Measurements from ENCODE around the gene ATP11A.

The ATP11A gene

DNA sequence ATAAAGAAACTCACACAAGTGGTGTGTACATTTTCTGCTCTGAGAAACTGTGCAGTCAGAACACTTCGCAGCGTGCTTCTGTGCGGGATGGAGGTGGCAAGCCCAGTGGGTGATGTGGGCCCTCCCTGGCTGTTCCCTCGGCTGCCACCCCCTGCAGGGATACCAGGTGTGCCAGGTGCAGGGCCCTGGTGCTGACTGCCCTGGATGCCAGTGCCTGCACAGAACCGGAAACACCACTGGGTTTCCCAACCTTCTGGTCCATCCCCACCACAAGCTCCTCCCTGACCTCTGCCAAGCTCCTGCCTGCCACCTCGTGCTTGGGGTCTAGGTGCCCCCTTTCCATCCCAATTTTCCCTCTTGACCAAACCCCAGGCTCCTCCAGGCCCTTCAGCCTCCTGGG is 197.3 kb downstream of the ATP11A start:
- DNase-seq, result no peak

DNA sequence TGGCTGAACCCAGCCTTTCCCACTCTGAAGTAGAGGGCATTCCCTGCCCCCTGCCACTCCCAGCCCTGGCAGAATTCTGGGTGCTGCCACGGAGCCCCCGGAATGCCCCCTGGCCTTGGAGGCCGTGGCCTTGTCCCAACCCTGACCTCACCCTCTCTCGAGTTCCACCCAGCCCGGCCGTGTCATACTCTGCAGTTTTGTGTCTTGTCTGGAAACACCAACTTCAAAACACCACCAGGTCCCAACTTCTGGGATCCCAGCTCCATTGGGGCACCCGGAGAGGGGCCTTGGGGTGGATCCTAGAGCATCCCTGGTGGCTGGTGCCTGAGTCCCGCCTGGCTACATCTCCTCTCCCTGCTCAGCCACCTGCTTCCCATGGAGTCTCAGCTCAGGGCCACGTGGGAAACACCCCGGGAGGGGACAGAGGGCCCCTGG is 197.7 kb downstream of the ATP11A start:
- no peak for DNase-seq

DNA sequence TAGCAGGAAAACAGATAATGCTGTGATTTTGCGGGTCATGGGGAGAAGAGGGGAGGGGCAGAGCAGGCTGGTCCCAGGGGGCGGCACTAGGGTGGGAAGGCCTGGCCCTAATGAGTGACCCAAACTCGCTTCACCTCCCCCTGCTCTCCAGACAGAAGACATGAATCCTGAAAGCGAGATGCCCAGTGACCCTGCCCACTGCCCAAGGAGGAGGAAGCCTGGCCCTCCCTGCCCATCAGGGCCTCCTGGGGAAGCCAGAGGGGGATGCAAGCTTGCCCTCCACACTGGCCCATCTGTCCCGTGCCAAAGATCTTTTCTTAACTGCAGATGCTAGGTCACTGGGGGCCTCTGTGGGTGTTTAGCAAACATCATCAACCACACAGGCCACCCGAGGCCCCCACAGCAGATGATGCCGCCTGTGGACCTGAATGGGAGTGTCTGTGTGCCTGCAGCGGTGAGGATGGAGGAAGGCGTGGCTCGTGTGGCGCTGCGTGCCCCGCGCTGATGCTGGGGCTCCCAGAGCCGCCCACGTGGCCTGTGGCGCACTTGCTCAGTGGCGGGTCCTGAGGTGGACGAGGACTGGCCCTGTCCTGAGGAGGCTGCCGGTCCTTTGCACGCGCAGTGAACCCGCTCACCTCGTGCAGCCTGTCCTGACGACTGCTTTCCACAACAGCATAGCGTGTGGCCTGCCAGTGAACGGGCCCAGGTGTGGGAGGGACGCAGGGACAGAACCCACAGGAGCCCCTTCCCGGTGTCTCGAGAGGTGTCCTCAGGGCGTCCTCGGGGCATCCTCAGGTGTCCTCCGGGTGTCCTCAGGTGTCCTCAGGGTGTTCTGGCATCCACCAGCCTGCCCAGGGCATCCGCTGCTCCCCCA is 198.6 kb downstream of the ATP11A start:
- no peak for DNase-seq

DNA sequence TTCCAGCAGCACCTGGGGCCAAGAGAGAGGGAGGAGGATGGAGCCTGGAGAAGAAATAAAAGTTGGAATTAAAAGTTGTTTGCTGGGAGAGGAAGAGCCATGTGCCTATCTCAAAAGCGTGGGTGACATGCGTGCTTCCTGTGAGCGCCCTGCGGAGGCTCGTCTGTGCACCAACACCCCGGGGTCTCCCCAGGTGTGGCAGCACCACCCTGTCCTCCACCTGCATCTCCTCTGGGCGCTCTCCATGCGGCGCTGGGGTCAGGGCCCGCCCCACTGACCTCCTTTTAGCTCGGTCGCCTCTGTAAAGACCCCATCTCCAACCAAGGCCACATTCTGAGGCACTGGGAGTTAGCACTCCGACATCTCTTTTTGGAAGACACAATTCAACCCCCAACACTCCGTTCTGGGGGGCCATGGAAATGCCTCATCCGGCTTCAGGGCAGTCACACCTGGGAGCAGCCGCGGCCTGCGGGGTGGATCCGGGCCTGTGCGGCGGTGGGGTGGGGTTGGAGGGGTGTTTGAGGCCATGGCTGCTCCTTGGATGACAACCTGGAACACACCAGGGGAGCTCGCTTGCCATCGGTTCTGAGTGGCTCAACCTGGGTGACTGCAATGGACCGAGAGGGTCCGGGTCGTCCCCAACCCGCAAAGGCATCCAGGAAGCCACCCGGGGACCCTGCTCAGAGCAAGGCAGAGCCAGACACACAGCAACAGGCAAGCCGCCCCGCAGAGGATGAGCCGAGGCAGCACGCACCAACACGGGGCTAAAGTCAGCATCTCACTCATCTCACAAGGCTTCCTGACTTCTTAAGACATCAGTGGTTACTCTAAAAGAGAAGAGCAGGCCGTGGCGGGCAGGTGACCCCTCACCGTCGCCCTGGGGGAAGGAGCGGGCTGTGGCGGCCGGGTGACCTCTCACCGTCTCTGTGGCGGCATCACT is 199.8 kb downstream of the ATP11A start:
- no peak for DNase-seq

DNA sequence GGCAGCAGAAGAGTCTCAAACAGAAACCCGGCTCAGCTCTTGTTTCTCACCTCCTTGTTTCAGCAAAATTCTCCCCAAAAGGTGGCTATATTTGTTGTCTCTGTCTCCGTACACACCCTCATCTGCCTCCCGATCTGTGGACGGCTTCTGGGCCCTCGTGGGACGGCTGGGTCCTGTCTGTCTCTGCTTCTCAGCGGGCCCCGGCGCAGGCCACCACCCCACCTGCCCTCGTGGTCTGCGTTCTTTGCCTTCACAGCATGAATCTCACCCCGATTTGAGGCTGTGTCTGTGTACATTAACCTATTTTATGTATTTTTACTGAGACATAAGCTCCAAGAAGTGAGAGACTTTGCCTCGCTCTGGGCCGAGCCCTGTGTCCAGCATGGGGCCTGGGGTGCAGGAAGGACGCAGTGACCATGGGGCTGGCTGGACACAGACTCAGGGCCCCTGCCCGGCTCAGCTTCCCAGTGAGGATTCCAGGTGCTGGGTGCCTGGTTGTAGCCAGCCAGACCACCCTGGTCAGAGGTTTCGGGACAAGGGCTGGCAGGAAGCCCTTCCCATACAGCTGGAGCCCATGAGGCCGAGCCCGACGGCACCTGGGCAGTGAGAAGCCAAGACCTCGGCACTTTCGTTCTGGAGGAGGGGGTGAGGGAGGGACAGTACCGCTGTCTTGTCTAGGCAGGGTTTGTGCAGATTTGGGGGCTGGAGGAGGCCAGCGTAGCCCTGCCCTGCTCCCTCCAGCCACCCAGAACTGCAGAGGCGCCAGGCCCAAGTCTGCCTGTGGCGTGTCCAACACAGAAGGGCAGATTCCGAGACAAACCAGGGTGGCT is 200.7 kb downstream of the ATP11A start:
- no peak for DNase-seq

DNA sequence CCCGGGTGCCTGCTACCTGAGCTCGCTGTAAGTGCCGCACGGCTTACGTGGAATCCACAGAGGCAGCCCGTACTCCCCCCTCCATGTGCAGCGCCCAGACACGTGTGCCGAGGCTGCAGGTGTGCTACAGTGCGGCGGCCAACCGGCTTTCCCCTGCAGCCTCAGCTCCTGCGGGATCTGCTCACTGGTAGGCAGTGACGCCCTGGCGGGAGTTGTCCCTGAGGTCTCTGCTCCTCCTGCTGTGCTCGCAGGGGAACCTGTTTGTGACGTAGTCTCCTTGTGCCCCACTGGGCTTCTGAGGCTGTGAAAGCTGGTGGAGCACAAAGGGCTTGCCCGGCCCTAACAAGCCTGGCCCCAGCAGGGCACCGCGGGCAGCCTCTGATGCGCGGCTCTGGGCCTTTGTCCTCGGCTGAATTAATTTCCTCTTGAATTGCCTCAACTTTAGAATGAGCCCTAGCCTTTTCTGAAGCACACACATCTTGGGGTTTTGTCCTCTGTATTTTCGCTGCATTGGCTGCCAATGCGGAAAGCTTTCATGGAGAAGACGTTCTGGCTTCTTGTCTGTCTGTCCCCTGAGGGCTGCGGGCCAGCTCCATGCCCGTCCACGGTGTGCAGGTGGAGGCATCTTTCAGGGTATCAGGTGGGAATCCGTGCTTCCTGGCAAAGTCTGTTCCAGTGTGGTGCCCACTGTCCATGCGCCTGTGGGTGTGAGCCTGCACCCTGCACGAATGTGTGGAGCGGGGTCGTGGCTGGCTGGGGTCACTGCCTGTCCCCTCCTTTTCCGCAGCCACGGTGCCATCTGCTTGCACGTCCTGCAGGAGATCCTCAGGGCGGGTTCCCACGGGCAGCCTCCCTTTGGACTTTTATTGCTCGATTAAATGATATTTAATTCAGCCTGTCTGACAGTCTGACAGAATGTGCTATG is 201.9 kb downstream of the ATP11A start:
- DNase-seq, result no peak

DNA sequence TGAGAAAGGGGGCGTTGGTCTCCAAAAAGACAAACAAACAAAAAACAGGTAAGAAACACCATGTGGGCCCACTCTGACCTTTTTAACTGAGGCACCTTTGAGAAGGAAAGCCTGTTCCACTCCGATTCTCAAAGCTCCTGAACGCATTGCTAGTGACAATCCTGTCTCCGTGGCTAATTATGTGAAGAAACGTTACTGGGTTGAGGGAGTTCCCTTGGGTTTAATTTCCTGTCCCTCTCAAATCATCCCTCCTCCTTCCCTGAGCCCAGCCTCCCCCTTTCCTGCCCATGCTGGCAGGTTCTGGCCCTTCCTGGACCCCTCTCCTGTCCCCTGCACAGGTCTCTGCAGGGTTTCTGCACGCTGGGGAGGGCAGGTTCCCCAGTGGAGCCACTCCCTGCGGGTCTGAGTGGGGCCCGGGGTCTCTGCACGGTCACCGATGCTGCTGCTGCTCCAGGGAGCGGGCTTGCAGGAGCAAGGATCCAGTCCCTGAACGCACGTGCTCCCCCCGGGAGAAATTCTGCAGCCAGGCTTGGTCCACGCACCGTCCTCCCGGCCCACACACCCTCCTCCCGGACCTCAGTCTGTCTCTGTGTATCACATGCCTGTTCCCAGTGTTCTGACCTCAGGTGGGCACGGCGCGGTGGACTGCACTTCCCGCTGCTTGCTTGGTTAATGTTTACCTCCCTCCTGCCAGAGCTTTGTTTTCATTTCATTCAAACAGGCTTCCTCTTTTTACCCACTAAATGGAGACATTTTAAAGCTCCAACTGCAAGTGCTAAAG is 202.8 kb downstream of the ATP11A start:
- no peak for DNase-seq

DNA sequence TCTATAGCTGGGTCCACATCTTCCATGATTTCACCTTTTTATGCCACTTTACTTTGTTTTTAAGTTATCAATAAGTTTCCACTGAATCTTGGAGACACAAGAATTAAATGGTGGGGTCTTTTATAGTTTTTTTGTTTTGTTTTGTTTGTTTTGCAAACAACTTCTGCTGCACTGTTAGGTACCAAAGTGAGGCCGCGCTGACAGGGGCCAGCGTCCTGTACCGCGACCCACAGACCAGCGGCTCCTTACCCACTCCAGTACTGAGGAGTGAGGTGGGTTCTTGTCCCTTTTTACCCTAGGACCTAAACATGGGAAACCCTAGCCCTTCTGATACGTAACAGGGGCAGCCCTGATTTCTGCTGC is 203.3 kb downstream of the ATP11A start:
- no peak for DNase-seq

DNA sequence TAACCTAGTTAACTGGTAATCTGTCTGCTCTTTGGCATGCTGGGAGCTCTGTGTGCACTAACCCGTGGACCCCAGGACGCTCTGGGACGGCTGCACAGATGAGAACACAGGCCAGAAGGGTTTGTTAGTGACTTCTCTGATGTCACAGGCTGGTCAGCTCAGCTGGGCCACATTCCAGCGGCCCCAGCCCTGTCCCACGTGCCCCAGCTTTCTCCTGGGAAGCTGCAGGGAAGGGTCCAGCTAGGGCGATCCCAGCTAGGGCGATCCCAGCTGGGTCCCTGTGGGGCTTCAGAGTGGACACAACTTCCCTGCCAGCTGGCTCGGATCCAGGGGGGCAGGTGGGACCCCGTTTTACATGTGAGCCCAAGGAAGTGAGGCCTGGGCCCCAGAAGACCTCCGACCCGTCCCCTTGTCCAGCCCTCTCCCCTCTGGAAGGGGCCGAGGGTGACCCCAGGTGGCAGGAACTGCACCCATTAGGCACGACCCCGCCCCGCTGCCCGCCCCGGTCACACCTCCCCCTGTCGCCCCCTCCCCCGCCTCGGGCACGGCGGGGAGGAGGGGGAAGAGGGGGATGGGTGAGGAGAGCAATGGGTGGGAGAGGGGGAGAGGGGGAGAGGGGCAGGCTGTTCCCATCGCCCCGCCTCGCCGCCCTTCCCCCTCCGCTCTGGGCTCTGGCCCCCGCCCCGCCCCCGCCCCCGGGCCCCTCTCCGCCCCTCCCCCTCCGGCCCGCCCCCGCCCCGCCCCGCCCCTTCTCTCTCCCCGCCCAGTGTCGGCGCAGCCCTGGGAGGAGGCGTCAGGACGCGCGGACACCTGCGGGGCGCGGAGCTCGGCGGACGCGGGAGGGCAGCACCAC is 204.0 kb downstream of the ATP11A start:
- DNase-seq, result no peak

DNA sequence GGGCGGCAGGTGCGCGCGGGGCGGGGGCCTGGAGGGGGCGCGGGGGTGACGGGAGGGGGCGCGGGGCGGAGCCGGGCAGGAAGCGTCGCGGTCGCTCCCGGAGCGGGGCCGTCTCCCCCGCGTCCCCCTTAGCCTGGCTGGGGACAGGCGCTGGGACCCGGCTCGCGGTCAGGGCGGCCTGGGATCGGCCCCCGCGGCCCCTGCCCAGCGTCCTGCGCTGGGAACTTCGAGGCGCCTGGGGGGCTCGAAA is 204.5 kb downstream of the ATP11A start:
- DNase-seq, result no peak

DNA sequence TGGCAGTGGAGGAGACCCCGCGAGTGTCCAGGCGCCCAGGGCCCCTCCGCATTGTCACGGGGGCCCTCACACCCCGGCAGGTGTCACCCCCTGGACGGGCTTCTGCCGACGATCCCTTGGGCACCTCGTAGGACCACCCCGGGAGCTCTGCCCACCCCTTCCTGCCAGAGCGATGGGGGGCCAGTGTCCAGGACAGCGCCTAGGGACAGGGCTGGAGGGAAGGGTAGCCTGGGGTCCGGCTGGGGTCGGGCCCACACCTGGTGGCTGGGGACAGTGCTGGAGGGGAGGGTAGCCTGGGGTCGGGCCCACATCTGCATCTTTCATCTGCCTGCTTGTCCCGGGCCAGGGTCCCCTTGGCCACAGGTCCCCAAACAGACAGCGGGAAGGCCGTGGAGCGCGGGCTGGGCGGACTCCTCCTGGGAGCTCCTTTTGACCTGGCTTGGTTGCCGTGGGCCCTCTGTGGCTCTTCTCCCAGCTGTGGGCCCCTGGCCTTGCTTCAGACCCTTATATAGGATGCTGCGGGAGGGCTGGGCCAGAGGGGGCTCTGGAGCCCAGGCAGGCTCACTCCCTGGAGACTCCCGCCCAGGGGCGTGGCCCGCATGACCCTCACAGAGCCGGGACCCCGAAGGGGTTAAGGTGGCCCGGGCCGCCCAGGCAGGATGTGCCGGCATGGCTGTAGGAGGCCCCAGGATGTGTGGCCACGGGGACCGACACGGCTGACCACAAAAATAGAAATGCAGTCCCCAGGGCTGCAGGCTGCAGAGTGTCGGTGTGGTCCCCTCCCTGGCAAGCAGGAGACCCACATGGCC is 205.0 kb downstream of the ATP11A start:
- DNase-seq, result no peak

DNA sequence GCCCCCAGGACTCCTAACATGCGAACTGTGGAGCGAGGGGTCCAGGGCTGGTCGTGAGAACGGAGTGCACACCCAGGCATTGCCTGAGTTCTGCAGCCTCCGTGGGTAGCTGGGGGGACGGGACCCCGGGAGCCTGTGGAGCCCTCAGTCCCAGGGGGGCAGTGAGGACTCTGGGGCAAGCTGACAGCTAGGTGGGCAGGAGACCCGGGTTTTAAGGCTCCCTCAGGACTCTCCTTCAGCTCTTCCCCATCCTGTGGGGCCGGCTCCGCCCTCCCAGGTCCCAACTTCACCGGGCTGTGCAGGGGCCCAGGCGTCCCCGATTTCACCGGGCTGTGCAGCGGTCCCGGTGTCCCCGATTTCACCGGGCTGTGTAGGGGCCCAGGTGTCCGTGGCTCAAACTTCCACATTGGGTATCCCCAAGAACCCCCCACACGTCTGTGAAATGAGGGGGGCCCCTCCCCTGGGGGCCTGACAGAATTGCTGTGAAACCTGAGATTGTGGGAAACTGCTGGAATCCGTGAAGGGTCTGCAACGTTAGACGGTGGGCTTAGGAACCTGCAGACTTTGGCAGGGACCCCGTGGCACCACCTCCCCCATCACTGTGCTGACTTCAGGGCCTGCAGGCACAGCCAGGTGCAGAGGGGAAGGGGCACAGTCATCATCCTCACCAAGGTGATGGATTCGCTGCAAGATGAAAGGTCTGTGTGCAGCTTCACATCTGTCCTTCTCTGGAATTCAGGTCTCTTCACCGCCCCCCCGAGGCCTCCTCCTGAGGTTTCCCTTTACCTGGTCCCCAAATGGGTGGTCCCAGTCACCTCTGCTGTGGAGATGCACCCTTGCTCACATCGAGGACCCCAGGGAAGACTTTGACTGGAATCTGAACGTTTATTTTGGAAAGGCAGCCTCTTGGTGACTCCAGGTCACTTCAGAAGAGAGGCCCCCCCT is 206.0 kb downstream of the ATP11A start:
- DNase-seq, result no peak

DNA sequence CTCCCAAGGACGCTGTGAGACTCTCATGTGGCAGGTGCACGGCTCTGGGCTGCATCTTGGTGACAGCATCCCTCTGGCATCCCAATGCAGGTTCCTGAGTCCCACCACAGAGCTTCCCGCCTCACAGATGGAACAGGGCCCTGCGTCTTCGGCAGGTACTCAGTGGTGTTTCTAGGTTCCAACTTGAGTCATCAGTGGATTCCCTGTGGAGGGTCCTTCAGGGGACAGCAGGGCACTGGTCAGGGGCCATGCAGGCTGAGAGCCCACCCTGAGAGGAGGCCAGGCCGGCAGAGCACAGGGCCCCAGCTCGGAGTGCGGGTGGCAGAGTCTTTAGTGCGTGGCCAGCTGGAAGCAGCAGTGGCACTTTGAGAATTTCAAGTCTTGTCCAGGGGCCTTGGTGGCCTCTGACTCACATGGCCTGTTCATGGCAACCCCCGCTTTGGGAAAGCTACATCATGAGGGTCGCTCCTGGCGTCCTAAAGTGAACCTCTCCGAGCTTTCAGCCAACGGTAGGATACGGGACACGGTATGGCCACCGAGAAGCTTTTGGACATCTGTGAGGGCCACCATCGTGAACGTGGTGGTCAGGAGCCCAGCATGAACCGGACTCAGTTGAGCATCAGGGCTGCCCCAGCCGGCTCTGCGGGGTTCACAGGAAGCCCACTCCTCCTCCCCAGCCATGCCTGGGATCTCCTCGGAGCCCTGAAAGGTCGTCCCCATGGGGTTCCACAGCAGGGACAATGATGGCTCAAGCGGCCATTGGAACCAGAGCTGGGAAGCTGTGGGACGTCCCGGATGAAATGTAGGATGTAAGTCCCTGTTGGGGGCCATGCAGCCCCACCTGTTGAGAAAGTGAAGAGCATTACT is 207.1 kb downstream of the ATP11A start:
- DNase-seq, result no peak

DNA sequence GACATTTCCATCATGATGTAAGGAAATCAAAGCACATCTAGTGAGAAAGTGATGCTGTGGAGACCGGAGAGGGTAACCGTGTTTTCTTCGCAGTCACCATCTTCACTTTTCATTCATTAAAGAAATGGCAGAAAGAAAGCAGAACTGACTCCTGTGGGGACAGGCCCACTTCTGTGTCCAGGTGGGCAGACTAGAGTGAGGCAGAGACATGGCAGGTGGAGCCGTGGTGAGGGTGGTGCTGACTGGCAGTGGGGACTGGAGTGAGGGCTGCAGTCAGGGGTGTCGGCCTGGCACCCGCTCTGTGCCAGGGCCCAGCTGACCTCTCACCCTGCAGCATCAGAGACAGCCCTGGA is 207.7 kb downstream of the ATP11A start:
- DNase-seq, result no peak

DNA sequence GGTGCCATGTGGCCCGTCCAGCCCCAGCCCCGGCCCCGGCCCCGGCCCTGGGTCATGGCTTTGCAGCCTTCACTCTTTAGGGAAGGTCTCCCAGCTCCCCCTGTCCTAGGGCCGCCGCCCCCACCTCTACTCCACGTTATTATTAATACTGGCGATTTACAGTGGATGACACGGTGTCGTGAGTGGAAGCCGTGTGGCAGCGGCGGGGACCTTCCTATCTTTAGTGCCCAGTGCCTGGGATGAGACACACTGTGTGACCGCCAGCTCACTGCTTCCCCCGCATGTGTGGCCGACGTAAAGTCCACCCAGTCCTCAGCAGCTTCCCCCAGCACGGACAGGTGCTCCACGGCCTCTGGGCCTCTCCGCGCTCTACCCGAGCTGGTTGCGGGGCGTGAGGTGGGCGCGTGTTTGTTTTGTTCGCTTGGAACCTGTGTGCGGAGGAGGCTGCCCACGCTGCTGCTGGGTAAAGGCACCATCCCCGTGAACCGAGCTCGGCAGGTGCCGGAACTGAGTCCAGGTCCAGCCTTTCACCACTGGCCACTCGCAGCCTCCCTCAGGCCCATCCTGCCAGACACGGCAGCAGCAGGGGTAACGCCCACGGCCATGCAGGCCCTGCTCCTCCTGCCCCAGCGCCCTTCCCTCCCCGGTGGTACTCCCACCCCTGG is 208.2 kb downstream of the ATP11A start:
- no peak for DNase-seq

DNA sequence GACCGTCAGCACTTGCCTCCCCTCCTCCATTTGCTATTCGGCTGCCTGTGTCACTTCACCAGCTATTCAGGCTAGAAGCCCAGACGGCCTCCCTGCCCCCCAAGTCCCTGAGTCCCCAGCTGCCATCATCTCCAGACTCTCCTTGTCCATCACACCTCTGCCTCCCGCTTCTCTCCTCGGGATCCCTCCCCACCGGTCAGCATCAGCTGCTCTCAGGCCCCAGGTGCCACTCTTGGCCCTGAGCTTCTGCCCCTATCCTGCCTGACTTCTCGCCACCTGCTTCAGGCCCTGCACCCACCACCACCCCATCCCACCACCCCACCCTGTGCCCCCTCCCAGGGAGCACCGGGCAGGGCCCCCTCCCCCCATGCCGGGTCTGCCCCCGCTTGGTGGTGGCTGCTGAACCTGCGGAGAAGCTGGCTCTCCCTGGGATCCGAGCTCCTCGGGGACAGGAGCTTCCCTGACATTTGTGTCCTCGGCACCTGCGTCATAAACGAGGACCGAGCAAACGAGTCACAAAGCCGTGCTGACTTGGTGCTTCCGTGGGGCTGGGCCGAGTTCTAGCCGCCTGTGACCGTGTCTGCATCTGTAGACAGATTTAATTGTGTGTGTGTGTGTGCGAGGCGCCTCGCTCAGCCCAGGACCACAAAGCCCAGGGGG is 208.9 kb downstream of the ATP11A start:
- DNase-seq, result no peak

Measured in activated CD8-positive, alpha-beta memory T cell treated with anti-CD3 and anti-CD28 coated beads, Interleukin-2, amount 50 U/mL, for 4 hours (primary cell).